Measurements from ENCODE around the gene CHRNG.

The CHRNG gene, protein sequence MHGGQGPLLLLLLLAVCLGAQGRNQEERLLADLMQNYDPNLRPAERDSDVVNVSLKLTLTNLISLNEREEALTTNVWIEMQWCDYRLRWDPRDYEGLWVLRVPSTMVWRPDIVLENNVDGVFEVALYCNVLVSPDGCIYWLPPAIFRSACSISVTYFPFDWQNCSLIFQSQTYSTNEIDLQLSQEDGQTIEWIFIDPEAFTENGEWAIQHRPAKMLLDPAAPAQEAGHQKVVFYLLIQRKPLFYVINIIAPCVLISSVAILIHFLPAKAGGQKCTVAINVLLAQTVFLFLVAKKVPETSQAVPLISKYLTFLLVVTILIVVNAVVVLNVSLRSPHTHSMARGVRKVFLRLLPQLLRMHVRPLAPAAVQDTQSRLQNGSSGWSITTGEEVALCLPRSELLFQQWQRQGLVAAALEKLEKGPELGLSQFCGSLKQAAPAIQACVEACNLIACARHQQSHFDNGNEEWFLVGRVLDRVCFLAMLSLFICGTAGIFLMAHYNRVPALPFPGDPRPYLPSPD

DNA sequence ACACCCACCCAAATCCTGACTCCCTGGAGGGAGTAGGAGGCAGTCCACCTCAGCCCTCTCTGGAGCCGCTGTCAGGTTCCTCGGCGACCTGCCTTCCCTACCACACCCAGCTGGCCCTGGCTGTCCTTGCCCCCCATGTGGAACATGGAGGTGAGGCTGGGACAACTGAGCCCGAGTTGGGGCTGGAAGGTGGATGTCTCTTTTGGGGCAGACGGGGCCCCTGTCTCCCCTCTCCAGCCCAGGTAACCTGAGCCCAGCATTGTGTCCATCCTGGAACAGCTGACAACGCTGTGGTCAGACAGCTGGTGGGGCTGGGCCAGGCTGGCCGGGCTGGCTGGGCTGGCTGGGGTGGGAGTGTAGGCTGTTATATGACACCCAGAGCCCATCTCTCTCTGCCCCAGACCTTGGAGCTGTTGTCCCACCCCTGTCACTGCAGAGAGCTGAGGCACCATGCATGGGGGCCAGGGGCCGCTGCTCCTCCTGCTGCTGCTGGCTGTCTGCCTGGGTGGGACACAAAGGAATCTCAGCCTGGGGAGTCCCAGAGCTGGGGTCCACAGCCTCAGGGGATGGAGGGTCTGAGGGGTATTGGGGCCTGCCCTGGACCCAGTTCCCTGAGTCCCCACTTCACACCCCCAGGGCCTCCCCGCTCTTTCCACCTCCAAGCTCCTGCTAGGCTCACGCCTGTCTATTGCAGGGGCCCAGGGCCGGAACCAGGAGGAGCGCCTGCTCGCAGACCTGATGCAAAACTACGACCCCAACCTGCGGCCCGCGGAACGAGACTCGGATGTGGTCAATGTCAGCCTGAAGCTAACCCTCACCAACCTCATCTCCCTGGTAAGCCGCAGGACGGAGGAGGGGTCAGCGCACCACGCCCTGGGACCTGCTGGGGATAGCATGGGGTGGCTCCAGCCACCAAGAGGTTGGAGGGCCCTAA, at the start of gene CHRNG:
CHRNG (plus strand) TSS at position 395 of the 934 bp plus-strand sequence; CDS start at position 451, 56 bp downstream.
- DNase-seq = no peak

DNA sequence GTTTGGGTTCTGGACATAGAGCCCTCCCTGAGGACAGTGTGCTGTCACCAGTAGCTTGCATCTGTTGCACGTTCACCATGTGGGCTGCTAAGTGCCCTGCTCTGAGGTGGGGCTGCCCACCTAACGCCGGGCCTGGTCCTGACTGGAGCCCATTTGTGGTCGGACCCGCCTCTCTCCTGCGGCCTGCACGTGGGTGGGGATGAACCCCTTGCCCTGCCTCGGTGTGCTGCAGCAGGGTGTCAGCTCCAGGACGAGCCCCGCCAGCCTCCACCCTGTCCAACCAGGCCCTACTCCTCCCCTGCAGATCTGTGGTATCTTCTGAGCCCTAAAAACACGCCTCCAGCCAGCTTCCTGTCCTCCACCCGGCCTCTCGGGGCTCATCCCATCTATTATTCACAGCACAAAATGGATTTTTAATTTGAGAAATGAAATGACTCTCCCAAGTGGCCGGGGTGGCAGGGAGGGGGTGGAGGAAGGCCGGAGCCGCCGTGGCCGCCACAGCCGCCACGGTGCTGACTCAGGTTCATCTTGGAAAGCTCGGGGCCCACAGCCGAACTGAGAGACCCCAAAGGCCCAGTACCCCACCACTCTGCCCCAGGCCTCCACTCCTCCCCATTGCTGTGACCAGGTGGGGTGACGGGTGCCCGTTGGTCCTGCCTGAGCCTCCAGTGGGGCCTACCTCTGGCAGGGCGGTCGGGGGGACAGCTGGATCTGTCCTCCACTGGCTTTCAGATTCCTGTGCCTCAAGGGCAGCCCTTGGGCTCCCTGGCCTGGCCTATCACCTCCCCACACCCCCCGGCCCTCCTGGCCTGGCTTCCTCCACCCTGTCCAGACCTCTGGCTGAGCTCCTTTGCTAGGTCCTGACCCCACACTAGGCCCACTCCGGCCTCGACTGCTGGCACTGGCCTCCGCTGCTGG, 49.0 kb upstream of the CHRNG start:
- DNase-seq = no peak

DNA sequence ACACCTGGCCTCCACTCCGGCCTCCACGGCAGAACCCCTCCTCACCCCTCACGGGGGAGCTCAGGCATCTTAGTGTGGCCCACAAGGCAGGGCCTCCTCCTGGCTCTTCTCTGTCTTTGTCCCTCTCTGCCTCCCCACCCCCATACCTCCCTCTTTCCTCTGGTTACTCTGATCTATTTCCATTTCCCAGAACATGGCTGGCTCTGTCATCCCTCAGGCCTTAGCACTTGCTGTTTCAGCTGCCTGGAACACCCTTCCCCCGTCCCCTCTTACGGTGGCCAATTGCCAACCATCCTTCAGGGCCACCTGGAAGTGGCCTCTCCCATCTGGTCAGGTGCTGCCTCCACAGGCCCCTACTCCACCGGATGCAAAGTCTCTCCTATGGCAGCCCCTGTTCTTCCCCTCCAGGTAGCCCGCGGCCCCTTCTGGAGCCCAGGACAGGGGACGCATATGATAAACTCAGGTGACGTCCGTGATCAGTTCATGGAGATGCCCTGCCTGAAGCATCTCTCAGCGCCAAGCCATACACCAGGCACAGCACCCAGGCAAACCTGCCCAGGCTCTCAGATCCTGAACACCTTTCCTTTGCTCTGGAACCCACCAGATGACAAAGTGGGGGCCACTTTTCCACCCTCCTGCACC, 48.2 kb upstream of the CHRNG start:
- DNase-seq = no peak

DNA sequence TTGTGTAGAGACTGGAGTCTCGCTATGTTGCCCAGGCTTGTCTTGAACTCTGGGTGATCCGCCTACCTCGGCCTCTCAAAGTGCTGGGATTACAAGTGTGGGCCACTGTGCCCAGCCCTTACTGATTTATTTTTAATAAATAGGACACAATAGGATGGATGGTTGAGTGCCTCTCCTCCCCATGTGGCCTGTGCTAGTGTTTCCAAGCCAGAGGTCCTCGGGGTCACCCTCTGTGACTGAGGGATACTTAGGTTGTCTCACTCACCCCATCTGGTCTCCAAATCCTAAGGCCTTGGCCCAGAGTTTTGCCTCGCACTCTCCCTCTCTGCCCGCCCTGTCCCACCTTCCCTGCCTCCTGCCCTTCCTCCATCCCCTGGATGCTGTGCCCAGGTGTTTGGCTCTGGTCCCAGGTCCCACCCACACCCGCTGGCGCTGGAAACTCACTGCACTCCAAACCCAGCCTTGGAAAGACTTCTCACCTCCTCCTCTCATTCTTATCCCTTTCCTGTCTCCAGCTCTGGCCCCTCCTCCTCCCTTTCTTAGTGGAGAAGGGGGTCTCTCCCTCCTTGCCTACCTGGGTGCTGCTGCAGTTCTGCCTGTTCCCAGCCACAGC, 47.1 kb upstream of the CHRNG start:
- DNase-seq = no peak

- DNase-seq = no peak
These were observed 46.4 kb upstream of the CHRNG start for GRCh38 chr2:232492963-232493700.

- no peak for DNase-seq
These were observed 45.6 kb upstream of the CHRNG start for GRCh38 chr2:232493701-232494474.

- no peak for DNase-seq
These were observed 45.0 kb upstream of the CHRNG start for GRCh38 chr2:232494542-232494941.

DNA sequence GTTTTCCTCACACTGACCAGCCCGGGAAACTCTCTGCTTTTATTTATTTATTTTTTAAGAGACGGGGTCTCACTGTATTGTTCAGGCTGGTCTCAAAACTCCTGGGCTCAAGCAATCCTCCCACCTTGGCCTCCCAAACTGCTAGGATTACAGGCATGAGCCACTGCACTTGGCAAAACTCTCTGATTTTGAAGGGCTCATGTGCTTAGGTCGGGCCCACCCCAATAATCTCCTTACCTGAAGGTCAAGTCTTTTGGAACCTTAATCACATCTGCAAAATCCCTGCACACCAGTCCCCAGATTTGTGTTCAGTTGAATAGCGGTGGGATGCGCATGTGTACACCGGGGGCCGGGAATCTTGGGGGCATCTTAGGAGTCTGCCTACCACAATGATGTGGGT, 44.2 kb upstream of the CHRNG start:
- DNase-seq = no peak

DNA sequence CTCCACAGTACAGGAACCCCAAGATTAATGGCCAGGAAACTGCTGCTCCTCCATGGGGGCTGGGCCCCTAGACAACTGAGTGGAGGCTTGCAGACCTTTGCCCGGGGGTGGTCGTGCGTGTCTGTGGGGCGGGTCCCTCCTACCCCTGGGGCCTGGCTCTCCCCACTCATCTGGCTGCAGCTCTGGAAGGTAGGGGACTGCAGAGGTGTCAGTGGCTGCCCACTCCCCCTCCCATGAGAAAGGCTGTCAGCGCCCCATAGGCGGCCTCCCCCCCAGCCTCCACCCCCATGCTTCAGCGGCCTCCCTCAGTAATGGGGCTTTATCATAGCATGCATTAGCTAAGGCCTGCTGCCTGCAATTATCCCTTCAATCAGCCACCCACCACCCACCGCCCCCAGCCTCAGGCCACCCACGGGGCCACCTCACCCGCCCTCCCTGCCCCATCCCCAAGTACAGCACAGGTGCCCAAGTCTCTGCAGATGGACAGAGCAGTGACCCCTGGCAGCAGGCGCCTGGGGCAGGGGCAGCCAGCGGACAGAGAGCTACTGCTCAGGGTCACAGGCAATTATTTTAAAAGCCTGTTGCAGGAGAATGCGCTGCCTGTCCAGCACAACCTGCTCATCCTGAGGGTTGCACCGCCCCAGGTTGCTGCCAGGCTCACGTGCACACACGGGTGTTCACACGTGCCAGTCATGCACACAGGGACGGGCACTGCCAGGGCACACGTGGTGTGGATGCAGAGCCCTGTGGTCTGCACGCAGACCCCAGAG, 42.8 kb upstream of the CHRNG start:
- no peak for DNase-seq

DNA sequence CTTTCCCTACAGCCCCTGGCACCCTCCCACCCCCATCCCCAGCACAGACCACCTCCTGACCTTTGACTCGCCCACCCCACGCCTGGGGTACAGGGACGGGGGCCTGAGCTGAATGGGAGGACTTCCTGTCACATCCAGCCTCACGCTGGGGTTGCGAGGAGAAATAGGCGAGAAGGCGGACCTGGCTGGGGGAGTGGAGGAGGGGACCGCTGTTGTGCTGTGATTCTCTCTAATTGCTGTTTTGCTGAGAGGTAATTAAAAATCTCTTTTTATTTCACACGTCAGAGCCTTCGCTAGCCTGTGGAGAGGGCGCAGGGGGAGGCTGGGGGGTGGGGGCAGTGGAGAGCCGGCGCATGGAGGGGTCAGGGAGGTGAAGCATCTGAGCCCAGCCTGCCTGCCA, 42.1 kb upstream of the CHRNG start:
- no peak for DNase-seq

DNA sequence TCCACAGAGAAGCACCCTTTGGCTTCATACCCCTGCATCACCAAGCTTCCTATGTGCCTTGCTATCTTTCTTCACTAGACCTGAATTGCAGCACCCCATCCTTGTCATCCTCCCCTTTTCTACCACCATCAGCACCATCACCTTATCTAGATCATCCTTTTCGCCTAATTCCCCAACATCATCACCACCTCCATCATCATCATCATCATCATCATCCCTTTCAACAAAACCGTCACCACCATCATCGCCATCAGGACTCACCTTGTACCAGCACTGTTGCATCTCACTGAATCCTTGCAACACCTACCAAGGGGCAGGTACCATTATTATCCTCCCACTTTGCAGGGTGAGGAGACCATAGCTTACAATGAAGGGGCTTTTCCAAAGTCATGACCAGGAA, 41.0 kb upstream of the CHRNG start:
- DNase-seq = no peak

DNA sequence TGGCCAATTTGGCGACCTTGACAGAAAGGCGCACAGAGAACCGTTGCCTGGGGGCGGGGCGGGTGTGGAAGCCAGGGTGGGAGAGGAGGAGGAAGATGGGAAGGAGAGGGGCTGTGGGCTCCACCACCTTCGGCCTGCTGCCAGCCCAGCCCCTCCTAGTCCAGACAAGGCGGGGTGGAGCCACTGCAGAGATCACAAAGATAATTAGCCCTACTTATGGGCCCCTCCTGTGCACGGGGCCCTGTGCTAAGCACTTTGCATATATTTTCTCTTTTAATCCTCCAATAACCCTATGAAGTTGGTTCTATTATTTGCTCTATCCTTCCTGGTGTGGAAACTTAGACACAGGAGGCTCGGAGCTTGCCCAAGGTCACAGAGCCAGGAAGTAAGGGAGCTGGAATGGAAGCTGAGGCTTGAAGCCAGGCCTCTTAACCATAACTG, 38.1 kb upstream of the CHRNG start:
- DNase-seq = no peak

DNA sequence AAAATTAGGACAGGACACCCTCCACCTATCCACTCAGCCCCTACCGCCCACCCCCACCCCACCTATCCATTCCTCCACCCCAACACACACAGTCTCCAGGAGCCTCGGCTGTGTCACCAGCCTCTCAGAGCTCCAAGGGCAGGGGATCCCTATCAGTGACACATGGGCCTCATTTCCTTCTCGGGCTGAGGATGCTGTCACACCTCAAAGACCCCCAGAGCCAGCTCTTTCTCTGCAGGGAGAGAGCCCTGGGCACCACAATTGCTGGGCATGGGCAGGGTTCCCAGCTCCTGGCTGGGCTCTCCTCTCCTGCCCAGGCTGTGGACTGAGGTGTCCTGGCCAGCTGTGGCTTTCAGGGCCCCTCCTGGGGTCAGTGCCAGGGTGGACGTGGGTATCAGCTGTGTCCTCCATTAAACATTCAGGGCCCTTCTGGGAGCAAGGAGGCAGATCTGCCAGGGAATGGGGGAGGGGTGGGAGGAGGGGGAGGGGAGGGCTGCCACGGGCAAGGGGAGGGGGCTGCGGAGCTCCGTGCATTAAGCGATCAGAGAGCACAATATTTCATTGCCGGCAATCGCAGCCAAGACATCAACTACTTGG, 37.6 kb upstream of the CHRNG start:
- no peak for DNase-seq

GRCh38 chr2:232502511-232502910, 37.0 kb upstream of the CHRNG start:
- no peak for DNase-seq

DNA sequence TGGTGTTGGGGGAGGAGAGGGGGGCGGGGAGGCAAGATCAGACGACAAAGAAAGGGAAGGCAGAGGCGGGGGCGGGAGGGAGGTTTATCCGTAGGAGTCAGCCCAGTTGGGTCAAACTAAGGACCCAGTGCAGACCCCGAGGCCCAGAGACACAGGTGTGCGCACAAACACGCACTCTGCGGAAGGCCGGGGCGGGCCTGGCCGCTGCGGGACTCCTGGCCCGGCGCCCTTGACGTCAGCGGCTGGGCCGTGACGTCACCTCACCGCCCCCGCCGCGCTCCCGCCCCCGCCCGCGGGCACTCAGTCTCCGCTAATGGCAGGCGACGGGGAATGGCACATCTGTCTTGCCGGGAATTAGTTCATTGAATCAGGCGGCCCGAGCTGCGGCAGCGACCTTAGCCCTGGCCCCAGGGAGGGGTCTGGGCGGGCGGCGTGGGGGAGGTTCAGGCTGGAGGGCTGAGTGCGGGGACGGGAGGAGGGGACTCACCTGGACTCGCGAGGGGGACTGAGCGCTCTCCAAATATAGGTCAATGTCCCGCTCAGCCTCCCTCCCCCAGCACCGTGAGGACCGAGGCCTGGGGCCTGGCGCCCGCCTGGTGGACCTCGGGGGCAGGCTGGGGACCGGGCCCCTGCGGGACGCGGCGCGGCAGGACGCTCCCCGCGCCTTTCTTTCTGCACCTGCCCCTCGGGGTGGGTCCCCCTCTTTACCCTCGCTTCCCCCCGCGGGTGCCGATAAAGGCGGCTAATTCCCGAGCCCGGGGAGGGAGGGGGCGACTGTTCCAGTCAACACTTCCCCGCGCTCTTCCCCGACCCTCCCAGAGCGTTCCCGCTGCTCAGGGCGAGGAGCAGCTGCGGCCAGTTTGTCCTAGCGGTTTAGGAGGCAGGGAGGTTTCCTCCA, 36.3 kb upstream of the CHRNG start:
- no peak for DNase-seq

DNA sequence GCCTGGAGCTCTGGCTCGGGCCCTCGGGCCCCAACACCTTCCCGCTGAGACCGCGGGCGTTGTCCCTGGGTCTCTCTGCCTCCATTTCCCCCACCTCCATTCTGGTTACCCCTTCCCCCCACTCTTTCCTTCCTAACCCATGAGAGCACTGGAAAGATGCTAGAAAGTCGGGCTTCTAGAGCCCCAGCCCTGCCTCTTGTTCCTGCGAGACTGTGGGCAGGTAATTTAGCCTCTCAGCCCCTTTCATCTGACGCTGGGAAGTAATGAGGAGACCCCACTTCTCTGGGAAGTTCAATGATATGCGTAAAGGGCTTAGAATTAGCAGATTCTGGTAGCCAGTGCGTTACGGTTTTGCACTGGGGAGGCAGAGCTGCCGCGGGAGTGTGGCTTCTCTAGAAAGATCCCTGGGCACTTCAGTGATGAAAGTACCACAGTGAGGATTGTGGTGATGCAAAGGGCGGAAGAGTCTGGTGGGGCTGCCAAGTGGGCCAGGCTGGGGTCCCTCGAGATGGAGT, 35.6 kb upstream of the CHRNG start:
- no peak for DNase-seq

DNA sequence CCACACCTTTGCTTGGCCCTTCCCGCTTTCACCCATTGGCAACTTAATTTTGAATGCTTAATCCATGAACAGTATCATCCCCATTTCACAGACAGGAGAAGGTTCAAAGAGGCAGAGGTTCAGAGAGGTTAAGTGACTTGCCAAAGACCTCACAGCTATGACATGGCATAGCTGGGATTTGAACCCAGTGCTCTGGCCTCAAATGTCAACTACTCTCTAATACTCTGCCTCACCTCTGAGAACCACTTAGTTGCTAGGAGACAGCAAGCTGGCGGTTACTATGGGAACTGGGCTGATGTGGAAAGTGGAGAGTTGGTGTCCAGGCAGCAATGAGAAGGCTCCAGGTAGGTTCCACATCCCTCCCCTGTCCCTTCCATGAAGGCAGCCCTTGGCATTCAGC, 35.1 kb upstream of the CHRNG start:
- DNase-seq = no peak

All from activated CD4-positive, CD25-positive, alpha-beta regulatory T cell (primary cell).